AG09319 (cell line): ENCODE measurements around the gene RBBP7.

Source experiments
- DNase-seq: peaks from one replicate; pipeline ENCODE4 v3.0.0-alpha.2; 2010; ENCODE audit warnings: low read depth; ENCODE audit errors: extremely low read depth
- CTCF ChIP-seq: IDR thresholded peaks from 2 replicates; pipeline ENCODE4 v1.5.1; 2011; ENCODE audit warnings: low read depth, mild to moderate bottlenecking, inconsistent platforms, low read length, moderate library complexity

The RBBP7 gene

GRCh38 chrX:16874458-16875095 lies 4.4 kb upstream of the RBBP7 start:
- no peak for DNase-seq

GRCh38 chrX:16873106-16873505 lies 2.9 kb upstream of the RBBP7 start:
- DNase-seq = no peak
- TF ChIP-seq CTCF = no peak

More at GRCh38 chrX:16874458-16875095, 4.4 kb upstream of the RBBP7 start:
- TF ChIP-seq CTCF = no peak

DNA sequence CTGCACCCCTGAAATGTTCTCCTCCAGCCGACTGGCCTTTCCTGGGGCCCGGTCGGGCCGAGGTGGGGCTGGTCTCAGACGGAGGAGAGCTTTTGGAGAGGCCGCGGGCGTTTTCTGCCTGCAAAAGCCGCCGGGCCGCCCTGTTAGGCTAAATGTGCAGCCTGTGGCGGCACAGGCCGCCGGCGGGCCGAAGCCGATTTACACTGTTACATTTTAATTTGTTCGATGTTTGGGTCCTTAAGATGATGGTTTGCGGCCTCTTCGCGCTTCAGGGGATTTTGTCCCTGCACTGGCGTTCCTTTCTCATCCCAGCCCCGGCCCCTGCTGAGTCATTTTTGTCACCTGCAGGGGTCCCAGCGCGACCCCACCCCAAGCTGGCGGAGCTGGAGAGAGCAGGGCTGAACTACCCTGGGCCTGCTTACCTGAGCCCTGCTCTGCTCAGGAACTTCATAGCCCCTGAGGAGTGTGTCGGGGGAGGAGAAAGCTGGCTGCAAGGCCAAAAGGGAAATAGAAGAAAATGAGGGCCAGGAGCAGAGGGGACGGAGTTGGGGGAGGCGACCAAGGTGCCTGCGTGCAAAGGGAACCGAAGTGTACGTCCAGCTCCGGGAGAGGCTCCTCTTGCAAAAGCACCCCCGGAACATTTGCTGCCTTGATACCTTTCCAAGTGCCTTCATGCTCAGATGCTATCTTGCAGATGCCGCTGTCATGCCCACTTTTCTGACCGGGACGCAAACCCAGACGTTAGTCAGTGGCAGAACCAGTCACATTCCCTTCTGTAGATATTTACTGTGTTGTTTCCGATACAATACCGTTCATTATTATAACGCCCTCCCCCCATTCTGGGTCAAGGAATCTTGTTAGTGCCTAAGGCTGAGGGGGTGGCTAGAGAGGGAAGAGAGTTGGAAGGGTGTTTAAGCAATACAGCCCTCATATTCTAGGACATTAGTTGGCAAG lies 977 bp upstream of the RBBP7 start:
- DNase-seq = no peak

GRCh38 chrX:16869393-16870094 lies 618 bp downstream of the RBBP7 start:
- DNase-seq = no peak
- TF ChIP-seq CTCF = no peak

More for the DNA sequence above, 977 bp upstream of the RBBP7 start:
- TF ChIP-seq CTCF = no peak

DNA sequence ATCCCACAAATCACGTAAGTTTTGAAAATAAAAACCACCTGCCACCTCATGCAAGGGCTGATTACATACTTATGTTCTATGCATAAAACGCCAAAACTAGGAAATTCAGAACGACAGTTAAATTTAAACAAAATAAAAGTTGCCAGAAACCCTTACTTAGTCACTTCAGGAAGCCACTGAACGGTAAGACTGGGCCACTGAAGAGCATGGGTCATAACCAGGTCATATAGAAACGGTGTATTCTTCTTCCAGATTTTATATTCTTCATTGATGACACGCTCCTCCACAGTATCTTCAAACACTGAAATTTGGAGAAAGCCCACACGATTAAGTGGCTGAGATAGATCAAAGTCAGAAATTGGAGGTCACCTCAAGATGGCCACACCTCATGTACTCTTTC lies 1.2 kb downstream of the RBBP7 start:
- no peak for DNase-seq
- TF ChIP-seq CTCF = no peak

GRCh38 chrX:16867947-16868346 lies 2.2 kb downstream of the RBBP7 start:
- no peak for DNase-seq
- no peak for TF ChIP-seq CTCF
